WI38 (cell line): Measurements from ENCODE around the gene ST6GALNAC3.

Experiments
- H3K4me3 ChIP-seq: 2 replicates; pipeline ENCODE4 v1.5.1; 2011; ENCODE audit warnings: low read depth, mild to moderate bottlenecking, control low read depth, low read length
- TF ChIP-seq, protein P1 (sequence below): IDR thresholded peaks from 2 replicates; pipeline ENCODE4 v1.5.1; 2012; ENCODE audit warnings: low read depth, mild to moderate bottlenecking, control low read depth, low read length

Gene ST6GALNAC3

DNA sequence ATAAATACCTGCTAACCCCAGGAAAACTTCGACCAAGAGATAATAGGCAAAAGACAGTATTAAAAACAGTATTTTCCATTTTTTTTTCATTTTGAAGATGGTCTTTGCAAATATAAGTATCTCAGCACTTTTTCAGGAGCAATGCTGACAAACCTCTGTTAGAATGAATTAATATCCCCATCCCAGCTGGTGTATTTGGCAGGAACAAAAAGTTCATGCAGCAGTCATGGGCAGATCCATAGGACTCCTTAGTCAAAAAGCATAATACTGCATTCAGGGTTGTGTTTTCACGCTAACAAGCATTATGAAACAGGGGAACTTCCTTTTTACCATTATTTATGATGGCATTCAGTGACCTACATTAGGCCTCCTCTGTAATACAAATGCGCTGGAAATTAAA, 344.0 kb downstream of the ST6GALNAC3 start:
- TF ChIP-seq, protein P1, sequence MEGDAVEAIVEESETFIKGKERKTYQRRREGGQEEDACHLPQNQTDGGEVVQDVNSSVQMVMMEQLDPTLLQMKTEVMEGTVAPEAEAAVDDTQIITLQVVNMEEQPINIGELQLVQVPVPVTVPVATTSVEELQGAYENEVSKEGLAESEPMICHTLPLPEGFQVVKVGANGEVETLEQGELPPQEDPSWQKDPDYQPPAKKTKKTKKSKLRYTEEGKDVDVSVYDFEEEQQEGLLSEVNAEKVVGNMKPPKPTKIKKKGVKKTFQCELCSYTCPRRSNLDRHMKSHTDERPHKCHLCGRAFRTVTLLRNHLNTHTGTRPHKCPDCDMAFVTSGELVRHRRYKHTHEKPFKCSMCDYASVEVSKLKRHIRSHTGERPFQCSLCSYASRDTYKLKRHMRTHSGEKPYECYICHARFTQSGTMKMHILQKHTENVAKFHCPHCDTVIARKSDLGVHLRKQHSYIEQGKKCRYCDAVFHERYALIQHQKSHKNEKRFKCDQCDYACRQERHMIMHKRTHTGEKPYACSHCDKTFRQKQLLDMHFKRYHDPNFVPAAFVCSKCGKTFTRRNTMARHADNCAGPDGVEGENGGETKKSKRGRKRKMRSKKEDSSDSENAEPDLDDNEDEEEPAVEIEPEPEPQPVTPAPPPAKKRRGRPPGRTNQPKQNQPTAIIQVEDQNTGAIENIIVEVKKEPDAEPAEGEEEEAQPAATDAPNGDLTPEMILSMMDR: no peak
- no peak overlapping the region for H3K4me3 ChIP-seq

DNA sequence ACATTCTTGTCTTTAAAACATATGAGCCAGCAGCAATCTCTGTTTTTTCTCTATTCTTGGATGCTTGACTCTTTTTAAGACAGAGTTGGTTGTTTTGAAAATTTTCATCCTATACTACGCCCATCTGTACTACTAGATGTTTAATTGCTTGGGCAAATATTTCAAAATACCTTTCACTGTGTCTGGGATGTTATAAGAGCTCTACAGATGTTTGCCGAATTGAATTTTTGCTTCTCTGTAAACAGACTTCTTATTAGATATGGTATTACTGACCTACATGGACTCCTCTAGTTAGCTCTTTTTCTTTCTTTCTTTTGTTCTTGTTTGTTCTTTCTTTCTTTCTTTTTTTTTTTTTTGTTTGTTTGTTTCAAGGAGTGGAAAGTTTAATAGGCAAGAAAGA, 345.1 kb downstream of the ST6GALNAC3 start:
- TF ChIP-seq, protein P1: no peak

DNA sequence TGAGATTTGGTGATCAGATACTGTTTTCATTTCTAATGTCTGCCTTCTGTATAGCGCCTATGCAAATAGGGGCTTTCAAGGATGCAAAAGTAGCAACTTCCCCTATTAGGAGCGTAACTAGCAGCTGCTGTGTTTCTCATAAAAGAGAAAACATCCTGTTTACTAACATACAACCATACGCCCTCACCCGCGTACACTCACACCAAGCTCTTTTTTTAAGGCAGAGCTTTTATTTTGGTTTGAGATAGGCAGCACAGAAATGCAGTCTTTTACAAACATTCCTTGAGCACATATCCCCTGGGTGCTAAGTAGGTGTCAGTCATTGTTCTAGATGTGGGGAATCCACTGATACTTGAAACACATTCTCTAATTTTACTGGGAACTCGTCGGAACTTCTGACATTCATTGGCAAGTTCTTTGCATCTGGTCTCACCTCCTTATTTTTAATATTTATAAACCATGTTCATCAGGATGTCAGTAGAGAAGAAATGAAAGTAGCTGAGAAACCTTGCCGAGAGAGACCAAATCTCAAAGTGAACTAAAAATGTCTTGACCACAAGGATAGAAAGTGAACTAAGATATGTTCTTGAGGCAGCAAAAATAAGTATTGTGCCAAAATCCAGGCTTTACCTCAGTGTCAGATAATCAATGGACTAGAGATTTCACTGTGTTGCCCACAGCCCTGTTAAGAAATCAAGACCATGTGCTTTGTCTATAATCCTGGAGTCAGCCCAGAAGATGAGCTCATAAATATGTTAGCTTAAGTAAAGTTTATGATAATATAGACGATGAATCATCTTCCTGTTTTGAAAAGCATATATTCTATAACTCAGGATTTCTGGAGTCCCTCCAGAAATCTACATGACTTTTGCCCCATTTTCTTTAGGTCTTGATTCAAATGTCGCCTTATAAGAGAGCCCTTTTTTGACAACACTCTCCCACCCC, 350.9 kb downstream of the ST6GALNAC3 start:
- no peak overlapping the region for H3K4me3 ChIP-seq
- TF ChIP-seq, protein P1: no peak

More for the DNA sequence above, 345.1 kb downstream of the ST6GALNAC3 start:
- H3K4me3 ChIP-seq: no peak overlapping the region

DNA sequence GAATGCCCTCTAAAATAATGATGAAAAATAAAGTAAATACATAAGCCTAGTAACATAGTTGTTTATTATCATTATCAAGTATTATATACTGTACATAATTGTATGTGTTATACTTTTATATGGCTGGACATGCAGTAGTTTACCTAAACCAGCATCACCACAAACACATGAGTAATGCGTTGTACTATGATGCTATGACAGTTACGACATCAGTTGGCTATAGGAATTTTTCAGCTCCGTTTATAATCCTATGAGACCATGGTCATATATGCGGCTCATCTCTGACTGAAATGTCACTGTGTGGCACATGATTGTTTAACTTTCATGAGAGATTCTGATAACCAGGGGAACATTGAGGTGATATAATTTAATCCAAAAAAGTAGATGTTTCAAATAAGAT, 352.1 kb downstream of the ST6GALNAC3 start:
- TF ChIP-seq, protein P1: no peak

DNA sequence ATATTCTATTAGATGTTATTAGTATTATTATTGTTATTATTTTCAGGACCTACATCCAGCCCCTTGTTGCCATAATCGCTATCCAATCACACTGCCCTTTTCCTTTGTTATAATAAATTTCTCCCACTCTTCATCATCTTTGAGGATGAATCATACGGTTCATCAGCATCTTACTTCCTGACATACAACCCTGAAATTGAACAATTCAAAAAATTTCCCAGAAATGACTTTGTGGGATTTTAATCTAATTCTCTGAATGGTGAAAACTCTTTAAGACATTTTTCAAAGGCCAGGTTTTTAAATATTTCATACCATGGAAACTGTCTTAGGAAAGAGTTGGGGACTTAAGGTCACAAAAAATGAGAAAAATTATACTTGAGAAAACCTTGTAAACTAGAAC, 353.5 kb downstream of the ST6GALNAC3 start:
- no peak overlapping the region for H3K4me3 ChIP-seq
- TF ChIP-seq, protein P1: no peak

More for the DNA sequence above, 352.1 kb downstream of the ST6GALNAC3 start:
- no peak overlapping the region for H3K4me3 ChIP-seq

DNA sequence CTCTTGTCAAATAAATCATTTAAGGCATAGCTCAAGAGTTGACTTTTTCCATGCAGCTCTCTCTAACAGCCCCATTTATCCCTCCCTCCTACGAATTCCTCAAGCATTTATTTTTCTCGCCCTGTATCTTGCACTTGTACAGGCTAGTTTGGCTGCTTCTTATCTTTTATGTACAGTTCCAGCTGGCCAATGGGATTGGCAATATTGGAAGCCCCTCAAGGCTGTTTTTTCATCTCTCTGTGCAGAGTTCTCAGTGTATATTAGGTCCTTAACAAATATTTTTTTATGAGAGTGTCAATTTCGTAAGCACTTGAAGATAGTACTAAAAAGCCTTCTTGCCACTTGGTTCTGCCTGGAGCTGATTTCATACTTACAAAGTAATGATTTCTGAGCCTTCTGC, 356.0 kb downstream of the ST6GALNAC3 start:
- H3K4me3 ChIP-seq: no peak overlapping the region
- TF ChIP-seq, protein P1: no peak

DNA sequence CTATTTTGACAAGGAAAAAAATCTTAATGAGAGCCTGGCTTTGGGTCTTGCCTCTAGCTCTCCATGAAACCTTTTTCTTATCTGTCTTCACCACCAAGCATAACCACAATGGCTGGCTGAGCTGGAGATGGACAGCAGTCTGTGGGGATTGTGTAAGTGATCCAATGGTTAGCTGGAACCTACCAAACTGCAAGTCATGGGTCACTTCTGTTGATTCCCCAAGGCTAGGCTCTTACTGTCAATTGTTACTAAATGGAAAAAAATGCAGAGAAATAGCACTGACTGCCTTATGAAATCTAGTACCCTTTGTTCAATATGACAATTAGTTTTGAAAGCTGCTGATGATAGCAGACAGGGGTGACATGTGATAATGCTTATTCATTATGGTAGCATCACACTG, 359.0 kb downstream of the ST6GALNAC3 start:
- H3K4me3 ChIP-seq: no peak overlapping the region
- TF ChIP-seq, protein P1: no peak
